LNCAP (cell line): ENCODE measurements around the gene EGLN1.

Experiments
- CTCF ChIP-seq: fragments of 450-650 bp; IDR thresholded peaks from 2 replicates; pipeline ENCODE4 v1.5.1; 2017; ENCODE audit warnings: mild to moderate bottlenecking

Gene EGLN1

GRCh38 chr1:231385416-231385748 is 36.7 kb downstream of the EGLN1 start:
- TF ChIP-seq CTCF = no peak

GRCh38 chr1:231384696-231385415 is 37.2 kb downstream of the EGLN1 start:
- no peak for TF ChIP-seq CTCF

- TF ChIP-seq CTCF = no peak
These were observed 38.8 kb downstream of the EGLN1 start for GRCh38 chr1:231383159-231383860.

GRCh38 chr1:231382426-231382825 is 39.7 kb downstream of the EGLN1 start:
- no peak for TF ChIP-seq CTCF

GRCh38 chr1:231381729-231382128 is 40.4 kb downstream of the EGLN1 start:
- no peak for TF ChIP-seq CTCF

GRCh38 chr1:231376875-231377549 is 45.1 kb downstream of the EGLN1 start:
- TF ChIP-seq CTCF = no peak

- no peak for TF ChIP-seq CTCF
These were observed 46.0 kb downstream of the EGLN1 start for GRCh38 chr1:231376101-231376500.
